GM18519 (cell line): ENCODE data around the gene SUSD6.

Experiments
- ATAC-seq: cut with Tn5 transposase; IDR thresholded peaks from one replicate; pipeline ENCODE4 v1.9.1; 2021; ENCODE audit warnings: mild to moderate bottlenecking, moderate library complexity; ENCODE audit not compliant: unreplicated experiment, low FRiP score

The SUSD6 gene

GRCh38 chr14:69669375-69669774 is 58.0 kb downstream of the SUSD6 start:
- ATAC-seq, result no peak

DNA sequence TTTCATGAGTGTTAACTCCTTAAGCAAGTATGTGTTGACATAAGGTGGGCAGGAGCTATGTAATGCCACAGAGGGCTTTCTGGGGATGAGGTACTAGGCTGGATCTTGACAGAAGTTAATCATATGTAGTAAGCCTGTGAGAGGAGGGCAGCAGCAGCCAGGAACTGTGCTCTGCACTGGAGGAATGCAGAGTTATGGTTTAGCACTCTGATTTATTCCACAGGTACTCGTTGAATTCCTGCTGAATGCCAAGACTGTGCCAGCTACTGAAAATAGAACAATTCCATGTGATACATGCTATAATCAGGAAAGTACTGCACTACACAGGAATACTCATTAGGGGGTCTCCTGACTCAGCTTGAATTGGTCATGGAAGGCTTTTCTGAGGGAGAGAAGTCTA is 58.7 kb downstream of the SUSD6 start:
- no peak for ATAC-seq

DNA sequence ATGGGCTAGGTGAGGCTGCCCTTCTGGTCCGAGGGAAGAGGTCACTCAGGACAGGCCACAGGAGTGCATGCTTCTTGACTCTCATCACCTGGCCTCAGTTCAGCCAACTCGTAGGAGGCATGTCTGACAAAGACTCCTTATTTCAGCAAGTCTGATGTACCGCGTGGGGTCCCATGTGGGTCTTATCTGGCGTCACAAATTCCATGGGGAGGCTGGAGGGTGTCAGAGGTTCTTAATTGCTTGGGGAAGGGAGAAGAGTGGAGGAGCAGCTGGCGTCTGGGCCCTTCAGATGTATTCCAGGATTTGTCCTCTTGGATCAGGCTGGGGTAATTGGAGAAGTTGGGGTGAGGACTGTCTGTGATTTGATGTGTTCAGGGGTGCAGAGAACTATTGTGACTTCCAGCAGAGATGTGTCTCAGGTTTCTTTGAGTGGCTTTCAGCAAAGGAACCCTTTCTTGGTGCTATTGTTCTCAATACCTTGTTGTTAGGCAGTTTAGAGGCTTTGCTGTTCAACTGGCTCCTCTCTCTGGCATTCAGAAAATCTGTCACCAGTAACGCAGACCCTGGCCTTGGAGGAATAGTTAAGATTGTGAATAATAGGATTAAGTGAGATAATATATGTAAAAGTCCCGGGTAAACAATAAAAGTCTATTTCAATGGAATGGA is 60.1 kb downstream of the SUSD6 start:
- ATAC-seq, result no peak

DNA sequence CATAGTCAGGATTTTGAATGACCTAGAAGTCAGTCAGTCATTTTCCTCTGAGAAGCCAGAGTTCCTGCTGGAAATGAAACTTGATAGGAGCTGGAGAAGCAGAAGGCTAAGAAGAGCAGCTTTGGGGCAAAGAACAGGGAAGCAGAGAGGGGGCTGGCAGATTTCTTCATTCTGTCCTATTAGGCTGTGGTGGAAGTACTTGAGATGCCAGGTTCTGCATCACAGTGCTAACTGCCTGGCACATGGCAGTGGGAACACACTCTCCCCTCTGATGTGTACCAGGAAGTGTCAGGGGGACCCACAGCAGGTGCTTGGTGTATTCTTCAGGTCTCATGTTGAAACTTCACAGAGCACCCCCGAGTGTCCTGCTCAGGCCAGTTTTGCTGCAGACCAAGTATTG is 61.0 kb downstream of the SUSD6 start:
- no peak for ATAC-seq

- ATAC-seq, result peak; percentile 36
Observed at GRCh38 chr14:69673104-69673503, 61.7 kb downstream of the SUSD6 start.

DNA sequence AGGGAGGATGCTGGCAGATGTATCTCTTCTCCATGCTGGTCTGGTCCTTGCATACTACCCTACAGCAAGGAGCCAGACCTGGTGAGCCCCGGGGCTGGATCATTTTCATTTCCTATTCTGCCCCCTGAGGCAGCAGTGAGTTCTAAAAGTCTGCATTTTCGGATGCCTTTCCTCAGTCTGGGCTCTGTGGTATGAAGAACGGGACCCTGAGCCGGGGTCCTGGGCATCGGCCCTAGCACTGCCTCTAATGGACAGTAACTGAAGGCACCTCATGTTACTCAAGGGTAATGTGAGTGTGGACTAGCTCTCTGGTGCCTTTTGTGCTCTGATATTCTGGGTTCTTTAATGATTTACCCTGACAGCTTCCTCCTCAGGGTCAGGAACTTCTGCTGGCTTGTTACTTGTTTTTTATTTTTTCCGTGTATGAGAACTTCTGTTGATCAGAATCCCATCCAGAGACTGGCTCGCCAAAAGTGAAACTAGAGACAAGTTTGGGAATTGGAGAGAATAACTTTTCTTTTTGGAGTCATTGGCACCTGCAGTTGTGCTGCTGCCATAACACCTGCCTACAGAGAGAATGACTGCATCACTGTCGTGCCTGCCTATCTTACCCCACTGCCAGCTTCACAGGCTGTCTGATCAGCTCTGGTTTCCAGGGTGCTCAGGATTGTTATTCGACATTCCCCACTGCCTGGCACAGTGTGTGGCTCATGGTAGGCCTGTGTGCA is 62.3 kb downstream of the SUSD6 start:
- no peak for ATAC-seq

DNA sequence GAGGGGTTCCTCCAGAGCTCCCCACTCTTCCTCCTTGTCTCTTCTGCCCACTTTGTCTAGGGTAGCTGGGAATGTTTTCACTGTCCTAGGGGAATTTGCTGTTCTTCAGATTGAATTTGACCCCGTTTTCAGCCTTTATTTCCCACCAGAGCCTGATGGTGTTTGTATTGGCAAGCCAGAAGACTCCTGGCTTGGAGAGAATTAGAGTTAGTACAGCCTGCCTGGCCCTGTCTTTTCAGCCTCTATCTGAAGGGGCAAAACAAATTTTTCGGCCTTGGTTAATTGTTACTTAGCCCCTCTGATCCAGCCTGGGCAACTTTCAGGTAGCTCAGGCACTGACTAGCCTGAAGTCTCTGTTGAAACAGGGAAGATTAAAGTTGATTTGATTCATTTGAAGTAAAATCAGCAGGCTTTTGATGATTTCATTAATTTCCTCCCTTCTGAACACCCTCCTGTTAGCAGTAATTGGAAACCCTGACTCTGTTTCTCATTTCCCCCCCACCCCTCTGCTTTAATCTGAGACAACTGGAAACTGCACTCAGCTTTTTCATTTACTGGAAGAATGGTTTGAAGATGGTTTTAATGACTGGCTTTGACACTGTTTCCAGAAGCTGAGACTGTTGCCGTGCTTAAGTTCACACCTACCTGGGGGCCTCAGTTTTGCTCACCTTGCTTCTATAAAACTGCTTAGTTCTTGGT is 63.3 kb downstream of the SUSD6 start:
- no peak for ATAC-seq

GRCh38 chr14:69675245-69675583 is 63.8 kb downstream of the SUSD6 start:
- no peak for ATAC-seq

DNA sequence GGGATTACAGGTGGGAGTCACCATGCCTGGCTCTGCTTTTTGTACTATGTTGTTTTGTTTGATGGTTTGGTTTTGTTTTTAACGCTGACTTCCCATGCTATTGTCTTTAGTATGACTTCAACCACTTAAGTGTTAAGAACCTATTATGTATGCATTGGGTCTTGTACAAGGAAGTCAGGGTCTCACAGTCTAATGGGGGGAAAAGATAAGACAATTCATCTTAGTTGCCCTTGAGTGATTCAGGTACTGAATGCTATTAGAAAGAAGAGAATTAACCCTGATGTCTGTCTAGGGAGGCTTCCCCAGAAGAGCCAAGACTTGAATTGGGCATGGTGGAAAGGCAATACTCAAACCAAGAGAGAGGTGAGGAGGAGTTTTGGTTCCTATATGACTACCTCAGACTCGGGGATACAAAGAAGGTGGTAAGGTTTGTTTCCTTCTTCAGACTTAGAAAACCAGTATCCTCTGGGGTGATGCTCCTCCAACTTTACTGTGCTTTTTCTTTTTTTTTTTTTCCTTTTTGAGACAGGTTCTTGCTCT is 64.6 kb downstream of the SUSD6 start:
- ATAC-seq, result peak; percentile 70

- no peak for ATAC-seq
Observed at GRCh38 chr14:69676723-69677122, 65.3 kb downstream of the SUSD6 start.

DNA sequence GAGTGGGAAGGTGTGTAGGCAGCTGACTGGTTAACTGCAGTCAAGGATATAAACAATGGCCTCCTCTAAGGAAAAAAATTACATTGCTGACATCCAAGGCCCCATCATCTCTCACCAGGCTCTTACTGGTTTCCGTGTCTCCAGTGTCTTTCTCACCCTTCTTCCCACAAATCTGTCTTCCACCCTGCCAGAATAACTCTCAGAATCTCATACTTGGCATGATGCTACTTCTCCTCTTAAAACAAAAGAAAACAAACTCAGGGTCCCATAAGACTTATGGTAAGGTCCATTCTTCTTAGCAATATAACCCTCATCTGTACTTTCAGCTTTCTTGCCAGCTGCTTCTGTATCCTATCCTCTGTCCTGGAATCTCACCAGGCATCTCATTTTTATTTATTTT is 68.9 kb downstream of the SUSD6 start:
- ATAC-seq, result no peak

- no peak for ATAC-seq
Observed at GRCh38 chr14:69682136-69682535, 70.7 kb downstream of the SUSD6 start.

GRCh38 chr14:69682621-69683263 is 71.3 kb downstream of the SUSD6 start:
- ATAC-seq, result no peak

GRCh38 chr14:69683971-69684370 is 72.6 kb downstream of the SUSD6 start:
- no peak for ATAC-seq

GRCh38 chr14:69684461-69685217 is 73.2 kb downstream of the SUSD6 start:
- ATAC-seq, result no peak

DNA sequence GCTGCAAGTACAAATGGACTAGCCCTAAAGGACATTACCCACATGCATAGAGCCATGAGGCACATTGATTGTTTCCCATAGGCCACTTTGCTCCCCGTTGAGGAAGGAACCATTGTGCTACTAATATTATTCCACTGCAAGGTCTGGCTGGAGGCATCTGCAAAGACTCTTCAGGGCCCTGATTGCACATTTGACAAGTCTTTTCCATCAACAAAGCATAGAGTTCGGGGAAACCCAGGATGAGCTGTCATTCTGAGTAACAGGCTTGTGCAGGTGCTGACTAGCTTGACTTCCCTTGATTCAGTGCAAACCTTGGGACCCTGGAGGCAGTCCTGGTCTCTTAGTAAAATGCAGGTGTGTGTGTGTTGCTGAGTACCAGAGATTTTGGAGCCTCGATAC is 73.8 kb downstream of the SUSD6 start:
- ATAC-seq, result no peak

- ATAC-seq, result no peak
Observed at GRCh38 chr14:69685716-69686115, 74.3 kb downstream of the SUSD6 start.

DNA sequence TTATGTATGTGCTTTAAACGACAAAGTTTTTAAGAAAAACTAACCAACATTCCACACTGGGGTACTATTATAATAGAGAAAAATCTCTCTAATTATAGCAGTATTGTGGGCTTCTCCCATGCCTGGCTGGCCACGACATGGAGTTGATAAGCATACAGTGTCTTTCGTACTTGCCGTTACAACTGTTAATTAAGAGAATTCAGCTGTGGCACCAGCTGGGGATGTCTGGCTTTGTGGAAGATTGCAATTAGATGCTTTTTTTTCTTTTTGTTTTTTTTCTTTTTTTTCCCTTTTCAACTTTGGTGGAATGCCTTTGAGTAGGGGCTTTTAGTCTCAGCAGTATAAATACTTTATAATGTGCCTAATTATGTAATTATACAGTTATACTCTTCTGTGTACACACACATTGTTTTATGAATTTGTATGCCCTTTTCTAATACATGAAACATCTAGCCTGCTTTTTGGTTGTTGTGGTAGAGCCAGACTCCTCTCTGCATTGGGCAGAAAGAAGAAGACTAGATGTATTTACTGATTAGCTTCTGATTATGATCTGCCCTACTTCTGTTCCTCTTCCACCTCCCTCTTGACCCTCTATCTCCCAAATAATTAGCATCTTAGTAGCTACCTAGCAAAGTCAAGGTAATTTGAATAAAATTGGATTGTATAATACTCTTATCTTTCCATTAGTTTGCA is 76.4 kb downstream of the SUSD6 start:
- no peak for ATAC-seq

GRCh38 chr14:69688299-69688649 is 76.9 kb downstream of the SUSD6 start:
- ATAC-seq, result no peak

GRCh38 chr14:69690042-69690441 is 78.6 kb downstream of the SUSD6 start:
- ATAC-seq, result no peak
